GM13977 (cell line): Measurements from ENCODE around the gene NFYB.
"Not testable (repeated sequence)": the region's sequence is repeated elsewhere in the genome, so short reads cannot be mapped to it uniquely, and the experiment has no call there.

Experiments
- DNase-seq: peaks from one replicate; pipeline ENCODE4 v3.0.0; 2012; ENCODE audit warnings: low spot score
- in situ Hi-C: fragments of 300-500 bp; cut with MboI; formaldehyde crosslinking; loops from one replicate; pipeline ENCODE4 v1.12.0; 2022; ENCODE audit warnings: low sequenced_read_pairs, low pct_unique_long_range_greater_than_20kb, mixed read lengths, inconsistent platforms; ENCODE audit not compliant: unreplicated experiment
- TF ChIP-seq, protein P1 (sequence below): IDR thresholded peaks from 2 replicates; pipeline ENCODE4 v1.5.1; 2012; ENCODE audit warnings: mild to moderate bottlenecking, control low read depth; ENCODE audit not compliant: insufficient read depth; ENCODE audit errors: extremely low read depth, missing control alignments

Gene NFYB

GRCh38 chr12:104122298-104122697 is 15.7 kb downstream of the NFYB start:
- in situ Hi-C loops: no loop called here
- DNase-seq: no peak

DNA sequence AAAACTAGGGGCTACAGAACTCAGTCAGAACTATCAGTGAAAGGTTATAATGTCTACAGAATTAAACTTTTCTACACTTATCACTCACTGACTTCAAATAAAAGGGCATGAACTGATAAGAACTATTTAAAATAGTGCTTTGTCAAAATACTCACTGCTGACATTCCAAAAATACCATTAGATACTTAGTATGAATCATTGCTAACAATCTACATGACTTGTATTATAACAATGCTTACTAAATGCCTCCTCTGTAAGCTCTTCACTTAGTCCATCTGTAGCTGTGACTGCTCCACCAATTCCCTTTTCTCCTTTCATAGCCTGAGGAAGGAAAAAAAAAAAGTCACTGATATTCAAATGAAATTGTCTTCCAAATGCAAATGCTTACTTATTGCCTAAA is 17.0 kb downstream of the NFYB start:
- DNase-seq: no peak
- in situ Hi-C loops: no loop called here
- TF ChIP-seq, protein P1, sequence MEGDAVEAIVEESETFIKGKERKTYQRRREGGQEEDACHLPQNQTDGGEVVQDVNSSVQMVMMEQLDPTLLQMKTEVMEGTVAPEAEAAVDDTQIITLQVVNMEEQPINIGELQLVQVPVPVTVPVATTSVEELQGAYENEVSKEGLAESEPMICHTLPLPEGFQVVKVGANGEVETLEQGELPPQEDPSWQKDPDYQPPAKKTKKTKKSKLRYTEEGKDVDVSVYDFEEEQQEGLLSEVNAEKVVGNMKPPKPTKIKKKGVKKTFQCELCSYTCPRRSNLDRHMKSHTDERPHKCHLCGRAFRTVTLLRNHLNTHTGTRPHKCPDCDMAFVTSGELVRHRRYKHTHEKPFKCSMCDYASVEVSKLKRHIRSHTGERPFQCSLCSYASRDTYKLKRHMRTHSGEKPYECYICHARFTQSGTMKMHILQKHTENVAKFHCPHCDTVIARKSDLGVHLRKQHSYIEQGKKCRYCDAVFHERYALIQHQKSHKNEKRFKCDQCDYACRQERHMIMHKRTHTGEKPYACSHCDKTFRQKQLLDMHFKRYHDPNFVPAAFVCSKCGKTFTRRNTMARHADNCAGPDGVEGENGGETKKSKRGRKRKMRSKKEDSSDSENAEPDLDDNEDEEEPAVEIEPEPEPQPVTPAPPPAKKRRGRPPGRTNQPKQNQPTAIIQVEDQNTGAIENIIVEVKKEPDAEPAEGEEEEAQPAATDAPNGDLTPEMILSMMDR: no peak

More at GRCh38 chr12:104122298-104122697, 15.7 kb downstream of the NFYB start:
- TF ChIP-seq, protein P1: no peak

GRCh38 chr12:104115587-104115975 is 22.4 kb downstream of the NFYB start:
- TF ChIP-seq, protein P1: no peak
- in situ Hi-C loops: no loop called here
- no peak for DNase-seq

DNA sequence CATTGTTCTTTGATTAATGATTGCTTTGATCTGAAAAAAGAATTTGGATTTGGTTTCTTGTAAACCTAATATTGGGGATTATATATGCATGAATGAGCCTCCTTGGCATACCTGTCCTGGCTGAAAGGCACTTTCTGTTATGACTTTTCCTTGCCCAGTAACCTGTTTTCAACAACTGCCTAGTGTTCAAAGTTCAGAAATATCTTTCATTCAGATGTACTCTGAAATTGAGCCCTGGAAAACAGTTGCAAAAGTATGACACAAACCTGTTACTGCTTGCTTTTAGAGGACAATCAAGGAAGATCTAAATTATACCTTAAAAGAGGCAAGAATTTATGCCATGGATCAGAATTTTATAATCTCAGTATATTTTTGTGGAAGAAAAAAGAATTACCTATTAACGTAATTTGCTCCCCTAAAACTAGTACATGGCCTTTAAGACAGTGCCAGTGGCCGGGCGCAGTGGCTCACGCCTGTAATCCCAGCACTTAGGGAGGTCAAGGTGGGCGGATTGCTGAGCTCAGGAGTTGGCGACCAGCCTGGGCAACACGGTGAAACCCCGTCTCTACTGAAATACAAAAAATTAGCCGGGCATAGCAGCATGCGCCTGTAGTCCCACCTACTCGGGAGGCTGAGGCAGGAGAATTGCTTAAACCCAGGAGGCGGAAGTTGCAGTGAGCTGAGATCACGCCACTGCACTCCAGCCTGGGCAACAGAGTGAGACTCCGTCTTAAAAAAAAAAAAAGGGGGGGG is 23.0 kb downstream of the NFYB start:
- in situ Hi-C loops, DNase-seq: not testable (repeated sequence)

DNA sequence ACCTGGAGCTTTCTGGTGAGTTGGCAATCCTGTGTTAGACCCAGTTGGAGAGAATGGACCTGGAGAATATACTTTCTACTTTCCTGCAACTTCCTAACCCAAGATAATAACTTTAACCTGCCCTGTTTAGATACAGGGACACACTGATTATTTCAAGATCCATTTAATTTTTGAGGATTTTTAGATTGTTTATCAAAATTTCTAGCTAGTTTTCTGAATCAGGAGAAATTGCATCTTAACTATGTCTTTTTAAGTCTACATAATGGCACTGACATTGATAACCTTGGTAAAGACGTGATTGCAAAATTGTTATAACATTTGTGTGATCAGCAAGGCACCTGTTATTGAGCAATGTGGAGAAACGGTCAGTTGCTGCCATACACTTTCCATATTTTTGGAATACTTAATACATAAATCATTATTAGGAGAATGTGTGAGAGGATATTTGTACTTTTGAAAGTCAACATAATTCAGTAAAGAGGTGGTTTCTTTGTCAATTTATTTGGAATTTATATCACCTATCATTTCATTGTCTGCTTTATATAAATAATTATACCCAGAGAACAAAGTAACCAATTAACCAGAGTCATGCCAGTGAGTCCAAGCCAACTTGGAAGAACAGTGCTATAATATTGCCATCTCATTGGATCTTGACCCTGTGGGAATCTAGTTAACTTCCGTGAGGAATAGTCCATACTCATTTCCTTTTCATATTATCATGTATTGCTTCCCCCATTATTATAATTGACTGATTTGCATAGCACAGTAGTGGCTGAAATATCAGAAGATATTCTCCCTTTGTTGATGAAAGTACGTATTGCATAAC is 28.4 kb downstream of the NFYB start:
- TF ChIP-seq, protein P1: no peak
- no peak for DNase-seq
- in situ Hi-C loops: loop anchor here (10.0 kb wide), 1 partner anchor 235 kb away; no protein-coding TSS in a partner anchor

GRCh38 chr12:104108755-104109445 is 29.1 kb downstream of the NFYB start:
- peak; percentile 62 for DNase-seq
- TF ChIP-seq, protein P1: peak; percentile 90
- in situ Hi-C loops: loop anchor here (10.0 kb wide), 1 partner anchor 234 kb away; no protein-coding TSS in a partner anchor
